GM12801 (cell line): ENCODE measurements around the gene ARL5C.

Experiments used
- CTCF ChIP-seq: IDR thresholded peaks from one replicate; pipeline ENCODE4 v1.5.1; 2011; ENCODE audit warnings: control low read depth; ENCODE audit not compliant: insufficient read length; ENCODE audit errors: extremely low read depth

ARL5C gene

DNA sequence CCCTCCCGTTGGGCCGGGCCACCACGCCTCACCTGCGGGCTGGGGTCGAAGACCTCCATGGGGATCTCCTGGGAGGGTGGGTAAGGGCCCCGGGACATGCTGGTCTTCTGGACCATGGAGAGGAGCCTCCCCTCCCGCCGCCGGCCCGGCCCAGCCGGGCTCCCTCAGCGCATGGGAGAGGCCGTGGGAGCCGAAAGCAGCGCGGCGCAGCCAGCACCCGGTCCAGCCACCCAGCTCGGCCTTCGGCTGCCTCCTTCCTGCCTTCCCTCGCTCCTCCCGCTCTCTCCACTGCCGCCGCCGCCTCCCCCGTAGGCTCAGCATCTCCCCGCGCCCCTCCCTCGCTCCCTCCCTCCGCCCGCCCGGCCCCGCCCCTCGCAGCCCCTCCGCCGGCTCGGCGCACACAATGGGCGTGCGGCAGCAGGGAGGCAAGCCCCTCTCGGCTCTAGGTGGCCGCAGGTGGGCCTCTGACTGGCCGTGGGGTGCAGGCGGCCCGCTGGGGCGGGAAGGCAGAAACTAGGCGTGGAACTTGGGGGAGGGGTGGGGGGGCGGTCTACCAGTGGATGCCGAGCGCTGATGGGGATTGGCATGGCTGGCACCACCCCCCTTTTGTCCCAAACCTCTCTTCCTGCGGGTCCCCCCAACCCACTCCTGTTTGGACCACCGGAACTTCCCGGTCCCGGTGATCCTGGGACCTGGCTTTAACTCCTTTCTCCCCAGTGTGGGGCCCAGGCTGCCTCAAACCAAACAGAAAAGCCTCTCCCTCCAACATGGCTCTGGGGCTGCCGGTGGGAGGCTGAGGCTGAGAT is 31.6 kb upstream of the ARL5C start, which contains the start of gene CACNB1:
CACNB1 (minus strand) TSS at position 290 of the 806 bp plus-strand sequence; CDS start at position 116, 174 bp downstream.
- no peak for TF ChIP-seq CTCF

GRCh38 chr17:39196808-39197291 is 30.9 kb upstream of the ARL5C start:
- TF ChIP-seq CTCF = no peak

DNA sequence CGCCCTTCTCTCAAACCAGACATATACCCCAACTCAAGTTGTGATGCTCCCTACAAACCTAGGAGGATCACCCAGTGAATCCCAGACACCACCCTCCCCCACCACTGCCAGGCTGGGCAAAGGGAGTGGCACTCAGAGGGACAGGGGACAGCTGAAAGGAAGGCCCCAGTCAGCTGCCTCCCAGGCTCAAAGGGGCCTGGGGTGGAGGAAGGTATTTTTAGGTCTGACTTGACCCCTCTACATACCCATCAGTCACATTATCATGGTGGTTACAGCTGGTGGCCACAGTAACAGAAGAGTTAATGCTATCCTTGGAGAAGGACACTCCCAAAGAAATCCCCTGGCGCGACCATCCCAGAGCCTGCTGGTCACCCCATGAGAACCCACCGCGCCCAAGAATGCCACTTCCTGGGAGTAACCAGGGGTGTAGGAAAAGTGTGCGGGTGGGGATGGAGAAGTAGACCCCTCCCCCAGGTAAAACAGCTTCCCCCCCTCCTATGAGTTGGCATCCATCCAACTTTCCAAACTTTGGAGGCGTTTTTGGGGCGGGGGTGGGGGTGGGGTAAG is 30.4 kb upstream of the ARL5C start:
- no peak for TF ChIP-seq CTCF

- no peak for TF ChIP-seq CTCF
Observed at GRCh38 chr17:39195568-39196160, 29.7 kb upstream of the ARL5C start.

- TF ChIP-seq CTCF = no peak
Observed at GRCh38 chr17:39194985-39195524, 29.1 kb upstream of the ARL5C start.

- TF ChIP-seq CTCF = no peak
Observed at GRCh38 chr17:39194089-39194984, 28.4 kb upstream of the ARL5C start.
